Small intestine (tissue), 7 donors: Measurements from ENCODE around the gene CDH13. TPM values are rescaled to one million over a fixed set of nuclear protein-coding genes. Genes with fewer than 3 reads are reported as not detected.

ENCODE experiments used
- DNase-seq, 2 donors: peaks; one replicate each; pipeline versions ENCODE4 v3.0.0 to v3.0.0-alpha.2; 2013
- FAIRE-seq: peaks from 2 replicates; lab custom pipeline; 2012; peaks lifted over from hg19 to GRCh38; lab: Jason Lieb, UNC
- H3K27ac ChIP-seq, 3 donors: one replicate each; pipeline ENCODE4 v1.5.1; 2013; ENCODE audit warnings: low read length in 2 of 3, mild to moderate bottlenecking in 2 of 3, control low read depth in 1 of 3, inconsistent platforms in 1 of 3, low read depth in 1 of 3, moderate library complexity in 1 of 3
- H3K27me3 ChIP-seq, 3 donors: one replicate each; pipeline ENCODE4 v1.6.1; 2013; ENCODE audit warnings: low read length in 3 of 3, inconsistent platforms in 1 of 3; ENCODE audit not compliant: control insufficient read depth in 3 of 3, insufficient read depth in 3 of 3
- H3K36me3 ChIP-seq, 3 donors: one replicate each; pipeline ENCODE4 v1.6.1; 2013; ENCODE audit warnings: low read length in 3 of 3, inconsistent platforms in 1 of 3, low read depth in 1 of 3, mild to moderate bottlenecking in 1 of 3, moderate library complexity in 1 of 3; ENCODE audit not compliant: control insufficient read depth in 3 of 3, insufficient read depth in 2 of 3
- H3K4me1 ChIP-seq, 3 donors: one replicate each; pipeline ENCODE4 v1.6.1; 2013; ENCODE audit warnings: low read length in 2 of 3, inconsistent platforms in 1 of 3, low read depth in 1 of 3, mild to moderate bottlenecking in 1 of 3, moderate library complexity in 1 of 3; ENCODE audit not compliant: control insufficient read depth in 3 of 3, insufficient read depth in 2 of 3
- H3K4me3 ChIP-seq, 3 donors: one replicate each; pipeline ENCODE4 v1.5.1; 2013; ENCODE audit warnings: low read length in 3 of 3, control low read depth in 1 of 3, inconsistent platforms in 1 of 3, low read depth in 1 of 3, mild to moderate bottlenecking in 1 of 3, moderate library complexity in 1 of 3
- H3K9me3 ChIP-seq, 2 donors: one replicate each; pipeline ENCODE4 v1.6.1; 2013; ENCODE audit warnings: low read depth in 1 of 2, low read length in 1 of 2; ENCODE audit not compliant: control insufficient read depth in 2 of 2, insufficient read depth in 1 of 2
- WGBS, 3 donors: extraction: QIAGEN DNeasy Blood & Tissue Kit; methylation state at CpG; one replicate each; pipeline ENCODE4 v1.1.7; 2013; 5-methylcytosine and 5-hydroxymethylcytosine counted together
- polyA plus RNA-seq, 4 donors: library from polyadenylated mRNA; stranded (reverse) in 3 of 4; unstranded in 1 of 4; fragments of 200-250 nt in 3 of 4; fragments of 120-200 nt in 1 of 4; gene quantifications; one replicate each; pipeline versions ENCODE4 v1.2.1 to v1.2.3, GENCODE V29; 2013
- donor health status: healthy with polysubstance abuse.
- donor health status: control.
- donor health status: control.
- donor health status: Bipolar disorder and iron deficiency.
- donor health status: healthy.

The CDH13 gene
- polyA plus RNA-seq, 4 donors, result 0.27 to 15.0 (median 2.9) TPM; not detected in 1

DNA sequence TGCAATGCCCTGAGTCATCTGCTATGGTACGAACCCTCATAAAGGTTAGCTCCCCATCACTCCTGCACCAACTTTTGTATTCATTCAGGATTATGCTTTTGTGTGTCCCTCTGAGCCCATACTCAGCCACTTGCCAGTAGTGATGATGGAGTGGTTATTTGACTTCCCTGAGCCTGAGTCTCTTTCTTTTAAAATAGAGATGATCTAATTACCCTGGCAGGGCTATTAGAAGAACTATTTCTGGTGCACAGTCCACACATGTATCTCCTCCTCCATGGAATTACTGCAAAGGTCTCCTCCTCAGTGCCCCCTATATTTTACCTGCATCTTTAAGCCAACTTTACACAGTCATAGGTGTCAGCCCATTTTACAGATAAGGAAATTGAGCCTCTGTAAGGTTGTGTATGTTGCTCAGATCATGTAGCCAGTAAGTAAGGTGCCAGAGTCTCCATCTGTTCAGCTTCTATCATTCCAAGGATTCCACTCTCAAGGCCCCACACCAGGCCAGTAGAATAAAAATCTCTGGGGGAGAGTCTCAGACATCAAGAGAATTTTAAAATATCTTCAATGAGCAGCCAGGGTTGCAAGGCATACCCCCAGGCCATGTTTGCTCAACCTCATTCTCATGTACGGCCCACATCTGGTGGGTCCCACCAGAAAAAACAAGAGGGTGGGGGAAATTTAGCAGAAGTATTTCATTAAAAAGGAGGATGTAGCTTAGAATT lies 847.3 kb downstream of the CDH13 start:
- 83 to 92% (median 88%) methylated on average over 2 of the region's 2 CpGs for WGBS, 3 donors
- Histone ChIP-seq H3K36me3 (no peaks in the 10 kb centered on the region), H3K4me3 (no peak overlapping the region), H3K4me1 (no peaks in the 10 kb centered on the region), H3K27me3 (no peaks in the 10 kb centered on the region), H3K27ac (no peak overlapping the region), H3K9me3 (no peaks in the 10 kb centered on the region)
- no peak for DNase-seq
- FAIRE-seq, result no peak

DNA sequence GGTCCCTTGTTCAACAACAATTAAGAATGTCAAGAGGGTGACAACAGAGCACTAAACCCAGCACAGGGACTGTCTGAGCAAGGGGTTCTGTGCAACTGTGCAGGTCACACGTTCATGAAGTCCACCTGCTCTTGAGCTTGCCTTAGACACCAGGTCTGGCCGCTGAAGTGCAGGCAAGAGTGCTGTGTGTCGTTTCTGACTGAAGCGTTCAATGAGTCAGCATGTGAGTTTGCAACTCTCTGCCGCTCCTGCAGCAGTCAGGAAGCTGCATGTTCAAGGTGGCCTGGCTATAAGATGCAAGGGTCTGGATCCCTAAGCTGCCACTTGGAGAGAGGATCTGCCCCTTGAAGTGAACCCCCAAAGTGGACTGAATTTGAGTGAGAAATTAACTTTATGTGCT lies 848.3 kb downstream of the CDH13 start:
- H3K4me1 ChIP-seq, result no peaks in the 10 kb centered on the region
- 66 to 81% (median 75%) methylated on average over 5 of the region's 5 CpGs for WGBS, 3 donors
- FAIRE-seq, result no peak
- H3K27me3 ChIP-seq, result no peaks in the 10 kb centered on the region
- H3K36me3 ChIP-seq, result no peaks in the 10 kb centered on the region
- H3K9me3 ChIP-seq, result no peaks in the 10 kb centered on the region
- H3K27ac ChIP-seq, result no peak overlapping the region
- no peak overlapping the region for H3K4me3 ChIP-seq
- DNase-seq, result no peak

DNA sequence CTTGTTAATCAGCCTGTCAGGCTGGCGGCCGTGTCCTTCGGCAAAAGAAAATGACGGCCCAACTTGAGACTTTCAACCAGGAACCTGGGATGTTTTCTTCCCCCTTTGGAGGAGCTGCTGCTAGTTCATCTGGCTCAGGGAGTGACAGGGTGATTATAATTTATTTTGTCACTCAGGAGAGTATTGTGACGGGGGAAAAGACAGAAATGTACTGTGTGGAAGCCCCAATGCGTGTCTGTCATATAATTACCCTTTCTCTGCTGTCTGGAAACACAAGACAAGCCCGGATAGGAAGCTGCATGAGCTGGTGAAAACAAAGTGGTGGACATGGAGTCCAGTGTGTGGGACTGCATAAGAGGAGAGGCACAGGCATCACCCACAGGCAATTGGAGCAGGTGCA lies 854.8 kb downstream of the CDH13 start:
- WGBS, 3 donors, result 72 to 76% (median 76%) methylated on average over 7 of the region's 7 CpGs
- H3K27me3 ChIP-seq, result no peaks in the 10 kb centered on the region
- no peaks in the 10 kb centered on the region for H3K4me1 ChIP-seq
- DNase-seq (no peak), FAIRE-seq (no peak)
- H3K36me3 ChIP-seq, result no peaks in the 10 kb centered on the region
- H3K27ac ChIP-seq, result no peak overlapping the region
- H3K4me3 ChIP-seq, result no peak overlapping the region
- no peaks in the 10 kb centered on the region for H3K9me3 ChIP-seq

DNA sequence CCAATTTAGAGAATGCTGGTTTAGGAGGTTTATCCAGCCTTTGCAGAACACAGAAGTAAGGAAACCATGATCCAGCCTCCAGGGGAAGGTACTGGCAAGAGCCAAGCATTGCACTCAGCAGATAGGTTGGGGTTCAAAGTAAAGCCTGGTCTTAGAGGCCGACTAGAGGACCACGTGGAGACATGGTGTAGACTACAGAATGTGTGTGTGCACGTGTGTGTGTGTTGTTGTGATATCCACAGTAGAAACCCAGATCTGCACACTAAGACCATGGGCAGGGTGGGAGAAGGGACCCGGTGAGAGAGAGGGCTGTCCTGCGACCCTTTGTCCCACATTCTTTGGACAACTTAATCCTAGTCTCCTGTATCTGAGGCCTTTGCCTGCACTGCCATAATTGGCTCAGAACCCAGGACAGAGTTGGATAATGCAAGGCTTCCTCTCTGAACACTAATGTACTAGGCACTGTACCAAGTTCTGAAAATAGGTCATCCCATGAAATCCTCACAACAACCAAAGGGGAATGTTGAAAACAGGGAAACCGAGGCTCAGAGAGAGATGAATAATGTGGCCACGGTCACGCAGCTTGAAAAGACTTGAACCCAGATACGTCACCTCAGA lies 855.9 kb downstream of the CDH13 start:
- DNase-seq (no peak), FAIRE-seq (no peak)
- no peaks in the 10 kb centered on the region for H3K36me3 ChIP-seq
- H3K27ac ChIP-seq, result no peak overlapping the region
- no peaks in the 10 kb centered on the region for H3K4me1 ChIP-seq
- 61 to 73% (median 65%) methylated on average over 9 of the region's 9 CpGs for whole genome bisulfite sequencing, 3 donors
- H3K9me3 ChIP-seq, result no peaks in the 10 kb centered on the region
- H3K4me3 ChIP-seq, result no peak overlapping the region
- H3K27me3 ChIP-seq, result no peaks in the 10 kb centered on the region

DNA sequence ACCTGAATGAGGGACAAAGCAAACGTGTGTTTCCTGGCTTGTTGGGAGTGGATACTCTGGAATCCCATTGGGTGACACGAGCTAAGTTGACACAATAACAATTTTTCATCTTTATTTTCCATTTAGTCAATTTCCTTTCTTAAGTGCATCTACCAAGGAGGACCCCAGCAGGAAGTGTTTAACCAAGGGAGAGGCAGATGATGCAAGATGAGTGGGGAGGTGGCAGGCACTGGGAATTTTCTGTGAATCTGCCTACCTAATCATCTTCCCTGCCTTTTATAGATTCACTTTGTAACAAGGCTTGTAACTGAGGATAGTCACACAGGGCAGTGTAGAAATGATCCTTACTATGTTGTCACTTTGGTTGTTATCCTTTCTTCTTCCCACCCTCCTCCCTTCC lies 863.3 kb downstream of the CDH13 start:
- DNase-seq (no peak), FAIRE-seq (no peak)
- Histone ChIP-seq H3K27ac (no peak overlapping the region), H3K36me3 (no peaks in the 10 kb centered on the region), H3K27me3 (no peaks in the 10 kb centered on the region), H3K4me1 (no peaks in the 10 kb centered on the region), H3K4me3 (no peak overlapping the region), H3K9me3 (no peaks in the 10 kb centered on the region)
- 25 to 65% (median 36%) methylated on average over 2 of the region's 2 CpGs for WGBS, 3 donors

DNA sequence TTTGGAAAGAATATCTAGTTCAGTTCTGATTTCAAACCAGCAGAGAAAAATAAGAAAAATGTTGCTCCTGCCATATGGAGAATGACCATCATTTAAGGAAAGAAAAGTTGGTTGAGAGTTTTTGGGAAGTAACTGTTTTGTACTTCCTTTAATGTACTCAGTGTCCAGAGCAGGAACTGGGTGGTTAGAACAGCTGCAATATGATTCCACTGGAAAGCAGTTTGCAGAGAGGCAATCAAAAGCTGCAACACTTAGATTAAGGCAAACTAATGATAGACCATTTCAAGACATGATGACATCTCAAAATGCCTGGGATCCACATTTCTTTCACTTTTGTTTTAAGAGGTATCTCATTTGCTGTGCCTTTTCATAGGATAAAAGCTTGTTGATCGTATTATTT lies 867.7 kb downstream of the CDH13 start:
- FAIRE-seq (no peak), DNase-seq (no peak)
- Histone ChIP-seq H3K27me3 (no peaks in the 10 kb centered on the region), H3K36me3 (no peaks in the 10 kb centered on the region), H3K27ac (no peak overlapping the region), H3K4me3 (no peak overlapping the region), H3K9me3 (no peaks in the 10 kb centered on the region), H3K4me1 (no peaks in the 10 kb centered on the region)
- 83 to 88% (median 85%) methylated on average over 1 of the region's 1 CpG for WGBS, 3 donors

DNA sequence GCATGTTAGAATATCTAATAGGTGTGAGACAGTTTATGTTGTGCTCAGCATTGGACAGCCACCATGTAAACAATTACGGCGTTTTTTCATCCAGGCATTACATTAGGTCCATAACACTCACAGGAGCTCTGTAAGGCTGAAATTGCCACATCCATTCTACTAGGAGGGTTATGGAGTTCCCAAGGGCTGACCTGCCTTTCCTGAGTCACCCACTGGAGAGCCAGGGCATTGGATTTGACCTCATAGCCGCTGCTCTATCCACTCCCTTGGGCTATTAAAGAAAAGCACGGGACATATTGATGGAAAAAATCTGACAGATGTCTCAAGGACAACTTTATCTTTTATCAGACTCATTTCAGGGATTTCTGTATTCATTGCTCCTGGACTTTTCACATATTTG lies 874.7 kb downstream of the CDH13 start:
- Histone ChIP-seq H3K27me3 (no peaks in the 10 kb centered on the region), H3K4me1 (no peaks in the 10 kb centered on the region), H3K27ac (no peak overlapping the region), H3K36me3 (no peaks in the 10 kb centered on the region), H3K9me3 (no peaks in the 10 kb centered on the region), H3K4me3 (no peak overlapping the region)
- FAIRE-seq (no peak), DNase-seq (no peak)
- 66 to 78% (median 75%) methylated on average over 4 of the region's 4 CpGs for WGBS, 3 donors

DNA sequence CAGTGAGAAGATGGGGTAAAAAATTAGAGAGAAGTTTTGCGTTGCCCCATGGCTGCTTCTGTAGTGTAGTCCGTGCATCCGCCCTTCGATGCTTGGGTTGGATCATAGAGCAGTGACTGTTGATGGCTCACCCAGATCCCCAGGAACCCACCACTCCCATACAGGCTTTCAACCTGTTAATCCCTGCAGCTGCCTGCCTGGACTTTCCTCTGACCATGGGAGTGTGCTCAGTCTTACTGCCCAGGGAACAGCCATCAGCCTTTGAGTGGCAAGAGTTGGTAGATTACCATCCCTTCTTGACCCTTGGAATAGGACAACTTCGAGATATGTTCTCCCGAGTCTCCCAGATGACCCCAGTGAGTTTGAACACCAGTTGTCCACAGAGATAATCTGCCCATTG lies 881.5 kb downstream of the CDH13 start:
- DNase-seq, result no peak
- FAIRE-seq, result no peak
- Histone ChIP-seq H3K27ac (no peak overlapping the region), H3K9me3 (no peaks in the 10 kb centered on the region), H3K36me3 (no peaks in the 10 kb centered on the region), H3K27me3 (no peaks in the 10 kb centered on the region), H3K4me1 (no peaks in the 10 kb centered on the region), H3K4me3 (no peak overlapping the region)
- WGBS, 3 donors, result 82 to 90% (median 89%) methylated on average over 6 of the region's 6 CpGs

DNA sequence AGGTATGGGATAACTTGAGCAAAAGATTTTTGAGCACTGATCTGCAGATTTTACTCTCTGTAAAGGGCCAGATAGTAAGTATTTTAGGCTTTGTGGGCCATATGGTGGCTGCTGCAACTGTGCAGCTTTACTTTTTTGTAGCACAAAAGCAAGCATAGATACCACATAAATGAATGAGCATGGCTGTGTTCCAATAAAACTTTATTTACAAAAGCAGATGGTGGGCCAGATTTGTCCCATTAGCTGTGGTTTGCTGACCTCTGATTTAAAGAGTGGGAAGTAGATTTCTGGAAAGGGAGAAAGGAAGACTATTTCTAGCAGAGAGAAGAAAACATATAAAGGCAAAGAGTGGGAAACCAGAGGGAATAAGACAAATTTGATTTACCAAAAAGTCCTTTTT lies 882.5 kb downstream of the CDH13 start:
- Histone ChIP-seq H3K4me1 (no peaks in the 10 kb centered on the region), H3K9me3 (no peaks in the 10 kb centered on the region), H3K36me3 (no peaks in the 10 kb centered on the region), H3K27me3 (no peaks in the 10 kb centered on the region), H3K27ac (no peak overlapping the region), H3K4me3 (no peak overlapping the region)
- FAIRE-seq (no peak), DNase-seq (no peak)
